ENCODE measurements around the gene TNNT1.

Gene TNNT1

DNA sequence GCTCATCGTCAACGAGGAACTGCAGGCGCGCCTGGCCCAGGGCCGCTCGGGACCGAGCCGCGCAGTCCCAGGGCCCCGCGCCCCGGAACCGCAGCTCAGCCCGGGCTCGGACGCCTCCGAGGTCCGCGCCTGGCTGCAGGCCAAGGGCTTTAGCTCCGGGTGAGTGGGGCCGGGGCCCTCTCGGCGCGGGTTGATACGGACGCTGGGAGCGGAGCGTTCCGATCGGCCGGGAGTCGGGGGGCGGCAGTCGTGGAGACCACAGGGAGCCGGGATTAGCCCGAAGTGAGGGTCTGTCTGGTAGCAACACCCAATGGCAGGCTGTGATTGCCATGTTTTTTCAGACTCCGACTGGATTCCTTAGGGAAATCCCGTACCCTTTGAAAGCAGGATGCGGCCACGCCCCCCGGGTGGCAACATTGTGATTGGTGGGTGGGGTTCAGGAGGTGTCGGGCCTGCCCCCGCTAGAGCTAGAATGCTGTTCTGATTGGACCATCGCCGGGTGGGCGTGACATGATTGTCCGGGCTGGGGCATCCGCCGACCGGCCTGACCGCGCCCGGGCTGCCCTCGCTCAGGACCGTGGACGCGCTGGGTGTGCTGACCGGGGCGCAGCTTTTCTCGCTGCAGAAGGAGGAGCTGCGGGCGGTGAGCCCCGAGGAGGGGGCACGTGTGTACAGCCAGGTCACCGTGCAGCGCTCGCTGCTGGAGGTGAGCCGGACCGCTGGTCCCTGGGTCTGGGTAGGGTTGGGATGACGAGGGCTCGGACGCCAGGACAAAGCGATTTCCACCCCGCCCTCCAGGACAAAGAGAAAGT is 62.1 kb downstream of the TNNT1 start:
- no peak for DNase-seq

DNA sequence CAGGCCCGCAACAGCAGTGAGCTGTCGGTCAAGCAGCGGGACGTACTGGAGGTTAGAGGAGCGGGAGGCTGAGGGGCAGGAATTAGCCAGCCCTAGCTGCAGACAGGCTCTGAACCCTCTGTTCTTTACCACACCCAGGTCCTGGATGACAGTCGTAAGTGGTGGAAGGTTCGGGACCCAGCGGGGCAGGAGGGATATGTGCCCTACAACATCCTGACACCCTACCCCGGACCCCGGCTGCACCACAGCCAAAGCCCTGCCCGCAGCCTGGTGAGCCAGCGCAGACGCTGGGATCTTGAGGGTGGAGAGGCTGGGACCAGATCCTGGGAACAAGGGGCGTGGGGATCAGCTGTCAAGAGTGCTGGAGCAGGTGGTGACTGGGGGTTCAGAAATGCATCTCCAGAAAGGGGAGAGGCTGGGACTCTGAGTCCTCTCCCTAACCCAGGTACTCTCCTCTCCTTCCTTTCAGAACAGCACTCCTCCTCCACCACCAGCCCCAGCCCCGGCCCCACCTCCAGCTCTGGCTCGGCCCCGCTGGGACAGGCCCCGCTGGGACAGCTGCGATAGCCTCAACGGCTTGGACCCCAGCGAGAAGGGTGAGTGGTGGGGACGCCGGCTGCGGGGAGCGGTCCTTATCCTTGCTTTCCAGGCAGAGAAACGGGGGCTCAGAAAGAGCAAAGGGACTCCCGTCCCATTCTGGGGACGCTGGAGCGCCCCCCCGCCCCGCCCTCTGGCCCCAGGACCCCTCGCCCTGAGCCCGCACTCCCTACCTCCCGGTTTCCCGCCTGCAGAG is 62.9 kb downstream of the TNNT1 start:
- no peak for DNase-seq

DNA sequence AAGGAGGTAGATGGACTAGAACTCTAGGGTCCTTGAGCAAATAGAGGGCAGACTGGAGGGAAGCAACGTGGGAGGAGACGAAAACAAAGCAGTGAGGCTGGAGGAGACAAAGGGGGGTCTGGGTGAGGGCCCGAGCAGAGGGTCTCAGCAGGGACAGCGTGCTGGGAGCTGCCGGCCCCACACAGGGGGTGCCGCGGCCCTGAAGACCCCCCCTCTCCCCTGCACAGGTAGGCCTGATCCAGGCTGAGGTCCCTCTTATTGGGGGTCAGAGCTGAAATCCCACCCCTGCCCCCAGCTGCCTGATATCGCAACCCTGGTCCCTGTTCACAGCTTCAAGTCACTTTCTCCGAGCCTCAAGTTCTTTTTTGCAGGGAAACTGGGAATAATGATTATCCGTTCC is 64.6 kb downstream of the TNNT1 start:
- DNase-seq, result no peak

DNA sequence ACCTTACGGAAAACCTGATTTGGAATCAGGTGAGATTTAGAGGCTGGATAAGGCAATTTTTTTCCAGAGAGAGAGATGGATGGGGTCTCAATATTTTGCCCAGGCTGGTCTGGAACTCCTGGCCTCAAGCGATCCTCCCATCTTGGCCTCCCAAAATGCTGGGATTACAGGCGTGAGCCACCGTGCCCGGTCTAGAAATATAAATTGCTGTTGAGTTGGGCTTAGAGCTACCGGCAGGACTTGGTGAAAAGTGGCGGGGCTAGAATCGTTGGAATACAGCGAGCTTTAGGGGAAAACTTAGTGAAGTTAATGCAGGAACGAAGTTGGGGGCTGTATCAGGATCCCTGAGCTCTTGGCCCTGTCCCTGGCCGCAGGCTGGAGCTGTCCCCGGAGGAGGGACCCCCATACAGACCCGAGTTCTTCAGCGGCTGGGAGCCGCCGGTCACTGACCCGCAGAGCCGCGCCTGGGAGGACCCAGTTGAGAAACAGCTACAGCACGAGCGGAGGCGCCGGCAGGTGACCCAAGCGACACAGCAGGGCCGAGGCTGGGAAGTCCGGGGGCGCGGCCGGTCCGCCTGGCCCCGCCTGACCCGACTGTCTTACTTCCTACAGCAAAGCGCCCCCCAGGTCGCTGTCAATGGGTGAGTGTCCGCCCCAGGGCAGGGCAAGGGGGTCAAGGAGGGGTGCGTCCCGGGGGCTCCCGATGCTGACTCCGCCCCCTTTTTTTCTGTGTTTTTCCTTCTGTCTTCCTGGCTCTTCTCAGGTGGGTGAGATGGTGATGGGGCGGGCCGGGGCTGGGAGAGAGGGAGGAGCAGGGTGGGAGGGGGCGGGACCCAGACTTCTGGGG is 65.8 kb downstream of the TNNT1 start:
- DNase-seq, result no peak
